GM18520 (cell line): ENCODE measurements around the gene FGFRL1.

Source experiments
- ATAC-seq: cut with Tn5 transposase; IDR thresholded peaks from one replicate; pipeline ENCODE4 v1.9.1; 2021; ENCODE audit not compliant: unreplicated experiment

Gene FGFRL1

DNA sequence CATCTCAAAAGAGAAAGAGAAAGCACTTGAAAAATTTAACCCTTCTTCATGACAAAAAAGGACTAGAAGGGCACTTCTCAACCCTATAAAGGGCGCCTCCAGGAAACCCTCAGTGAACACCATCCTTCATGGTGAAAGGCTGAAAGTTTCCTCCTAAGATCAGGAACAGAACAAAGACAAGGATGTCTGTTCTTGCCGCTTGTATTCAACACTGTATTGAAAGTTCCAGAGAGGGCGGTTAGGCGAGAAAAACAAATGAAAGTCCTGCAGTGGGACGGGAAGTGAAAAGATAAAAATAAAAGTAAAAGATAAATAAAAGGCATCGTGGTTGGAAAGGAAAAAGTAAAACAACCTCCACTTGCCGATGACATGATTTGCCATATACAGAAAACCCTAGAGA lies 51.0 kb downstream of the FGFRL1 start:
- ATAC-seq, result no peak

DNA sequence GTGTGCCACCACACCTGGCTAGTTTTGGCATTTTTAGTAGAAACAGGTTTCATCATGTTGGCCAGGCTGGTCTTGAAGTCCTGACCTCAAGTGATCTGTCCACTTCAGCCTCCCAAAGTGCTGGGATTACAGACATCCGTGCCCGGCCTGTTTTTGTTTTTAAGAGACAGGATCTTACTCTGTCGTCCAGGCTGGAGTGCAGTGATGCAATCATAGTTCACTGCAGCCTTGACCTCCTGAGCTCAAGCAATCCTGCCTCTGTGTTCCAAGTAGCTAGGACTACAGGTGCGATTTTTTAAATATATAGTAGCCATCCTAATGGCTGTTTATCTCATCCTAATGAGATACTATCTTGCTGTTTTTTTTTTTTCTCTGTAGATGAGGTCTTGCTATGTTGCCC lies 54.3 kb downstream of the FGFRL1 start:
- no peak for ATAC-seq

DNA sequence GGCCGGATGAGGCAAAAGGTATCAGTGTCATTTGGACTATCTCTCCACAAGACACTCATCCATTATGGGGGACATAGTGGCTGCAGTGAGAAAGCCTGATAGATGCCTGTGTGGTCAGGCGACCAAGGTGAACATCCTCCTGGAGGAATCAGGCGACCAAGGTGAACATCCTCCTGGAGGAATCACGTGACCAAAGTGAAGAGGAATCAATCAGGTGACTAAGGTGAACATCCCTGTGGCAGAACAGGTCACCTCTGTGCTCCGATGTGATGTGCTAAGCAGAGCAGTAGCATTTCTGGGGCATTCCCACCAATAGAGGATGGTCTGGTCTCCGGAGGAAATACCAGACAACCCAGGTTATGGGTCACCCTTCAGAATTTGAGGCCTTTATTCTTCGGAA lies 58.0 kb downstream of the FGFRL1 start:
- ATAC-seq, result no peak

DNA sequence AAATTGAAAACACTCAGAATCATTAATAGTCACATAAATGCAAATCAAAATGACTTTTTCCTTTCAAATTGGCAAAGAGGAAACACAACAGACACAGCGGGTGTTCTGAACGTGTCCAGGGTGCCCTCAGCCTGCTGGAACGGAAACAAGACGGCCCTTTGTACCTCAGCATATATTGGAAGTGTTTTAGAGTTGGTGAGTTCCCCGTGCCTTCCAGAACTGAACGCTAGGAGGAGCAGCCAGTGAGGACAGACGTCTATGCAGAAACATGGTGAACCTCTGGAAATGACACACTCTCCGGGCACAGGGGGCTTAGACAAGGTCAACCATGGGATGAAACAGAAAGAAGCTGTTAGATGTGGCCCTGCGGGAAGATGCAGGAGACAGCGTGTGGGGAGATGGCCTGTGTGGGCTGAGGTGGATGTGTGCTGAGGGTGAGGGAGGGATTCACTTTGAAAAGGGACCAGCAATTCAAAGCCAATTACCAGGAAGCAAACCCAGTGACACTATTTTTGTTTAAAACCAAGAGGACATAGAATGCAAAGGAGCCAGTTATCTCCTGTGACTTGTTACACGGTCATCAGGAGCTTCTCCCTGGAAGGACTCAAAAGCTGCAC lies 61.5 kb downstream of the FGFRL1 start:
- ATAC-seq, result peak; percentile 61

DNA sequence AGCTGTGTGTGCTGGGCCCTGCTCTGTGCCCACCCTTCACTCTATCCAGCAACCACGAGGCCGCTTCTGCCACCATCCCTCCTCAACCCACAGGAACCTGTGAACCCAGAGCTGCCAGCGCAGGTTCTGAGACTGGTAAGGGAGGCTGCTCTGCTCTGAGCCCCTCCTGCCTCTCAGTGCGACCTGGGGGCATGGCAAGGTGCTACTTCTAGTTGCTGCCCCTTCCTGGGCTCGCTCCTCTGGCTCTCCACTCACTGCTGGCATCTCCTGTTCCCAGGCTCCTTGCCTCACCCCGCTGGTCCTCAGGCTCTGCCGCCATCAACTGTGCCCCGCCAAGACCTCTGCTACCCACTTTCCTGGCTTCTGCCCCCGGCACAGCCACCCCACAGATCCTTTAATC lies 62.7 kb downstream of the FGFRL1 start:
- ATAC-seq, result no peak

DNA sequence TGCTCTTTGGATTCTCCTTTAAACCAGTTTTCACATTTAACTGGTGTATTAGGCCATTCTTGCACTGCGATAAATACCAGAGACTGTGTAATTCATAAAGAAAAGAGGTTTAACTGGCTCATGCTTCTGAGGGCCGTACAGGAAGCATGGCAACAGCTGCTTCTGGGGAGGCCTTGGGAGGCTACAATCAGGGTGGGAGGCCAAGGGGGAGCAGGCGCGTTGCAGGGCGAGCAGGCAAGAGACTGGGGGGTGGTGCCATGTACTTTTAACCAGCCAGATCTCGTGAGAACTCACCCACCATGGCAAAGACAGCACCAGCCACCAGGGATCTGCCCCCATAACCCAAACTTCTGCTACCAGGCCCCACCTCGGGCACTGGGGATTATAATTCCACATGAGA lies 63.8 kb downstream of the FGFRL1 start:
- no peak for ATAC-seq

DNA sequence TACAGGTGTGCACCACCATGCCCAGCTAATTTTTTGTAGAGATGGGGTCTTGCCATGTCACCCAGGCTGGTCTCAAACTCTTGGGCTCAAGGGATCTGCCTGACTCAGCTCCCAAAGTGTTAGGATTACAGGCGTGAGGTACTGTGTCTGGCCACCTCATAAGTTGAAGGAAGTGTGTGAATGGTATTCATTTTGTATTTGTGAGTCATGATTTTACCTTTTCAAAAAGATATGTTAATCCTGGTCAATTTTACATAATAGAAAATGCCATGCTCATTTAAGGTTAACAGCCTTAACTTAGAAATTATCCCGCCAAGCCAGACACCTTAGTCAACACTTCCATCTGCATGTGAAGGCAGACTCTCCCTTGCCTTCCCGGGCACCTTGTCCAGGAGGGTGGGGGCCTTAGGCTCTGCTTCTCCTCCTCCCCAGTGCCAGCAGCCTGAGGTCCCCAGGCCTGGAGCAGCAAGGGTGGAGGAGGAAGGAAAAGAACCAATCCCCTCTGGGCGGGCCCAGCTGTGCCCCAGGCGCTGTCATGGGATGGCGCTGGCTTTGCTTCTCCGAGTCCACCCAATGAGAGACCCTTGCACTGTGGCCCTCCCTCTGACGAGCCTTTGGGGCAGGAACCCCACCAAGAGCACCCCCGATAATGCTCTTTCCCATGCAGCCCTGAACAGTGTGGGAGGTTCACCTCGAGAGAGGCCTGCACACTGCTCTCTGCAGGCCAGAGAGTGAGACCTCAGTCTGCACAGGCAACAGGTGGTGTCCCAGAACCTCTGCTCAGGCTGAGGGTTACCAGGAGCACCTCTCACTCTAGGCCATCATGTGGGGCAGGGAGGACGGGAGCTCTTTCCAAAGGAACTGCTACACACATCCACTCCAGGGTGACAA lies 64.6 kb downstream of the FGFRL1 start:
- no peak for ATAC-seq
